Measurements from ENCODE around the gene WSCD1.

The WSCD1 gene

DNA sequence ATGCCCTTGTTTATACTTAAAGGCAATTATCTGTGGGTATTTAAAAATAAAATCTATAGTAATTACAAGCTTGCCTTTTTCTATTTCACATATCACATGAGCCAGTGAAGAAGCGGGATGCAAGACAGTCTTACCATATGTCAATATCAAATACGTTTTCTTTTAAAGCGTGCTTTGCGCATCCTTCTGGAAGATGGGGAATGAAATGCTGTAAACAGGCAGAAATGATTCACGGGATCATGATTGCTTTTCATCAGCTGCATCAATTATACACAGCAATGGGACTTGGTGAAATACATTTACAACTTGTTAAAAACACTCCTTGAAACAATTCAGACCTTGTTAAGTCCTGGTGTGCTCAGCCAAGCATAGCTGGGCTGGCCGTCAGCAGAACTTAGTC is 72.5 kb downstream of the WSCD1 start:
- H3K18ac ChIP-seq (ENCODE audit: low read length), result no peak overlapping the region
- no peak overlapping the region for H2AK5ac ChIP-seq (ENCODE audit: low read depth, low read length)
- H2BK120ac ChIP-seq (ENCODE audit: low read depth, low read length), result no peak overlapping the region
- H3K9ac ChIP-seq (ENCODE audit: low read depth, low read length, poor library complexity), result no peak overlapping the region
- H3K14ac ChIP-seq (ENCODE audit: low read length), result no peak overlapping the region
- no peak overlapping the region for H3K4me3 ChIP-seq (ENCODE audit: low read length in 2 of 2)
- no peak overlapping the region for H3K27ac ChIP-seq (replicated peaks; ENCODE audit: low read length)
- H2BK15ac ChIP-seq (ENCODE audit: low read length), result no peak overlapping the region
- H3K27me3 ChIP-seq (ENCODE audit: control insufficient read depth in 3 of 3, insufficient read depth in 3 of 3, low read depth in 1 of 3, low read length in 3 of 3), result no peaks in the 10 kb centered on the region
- H3K79me1 ChIP-seq (ENCODE audit: low read depth, low read length), result no peaks in the 10 kb centered on the region
- no peak overlapping the region for H2BK5ac ChIP-seq (ENCODE audit: low read length)
- no peak overlapping the region for H3K4me2 ChIP-seq (ENCODE audit: insufficient read depth, low read length, poor library complexity, severe bottlenecking)
- no peak for DNase-seq (ENCODE audit: low spot score)
- peaks cover 7 to 9% of the 10 kb centered on the region in 2 donors for H3K4me1 ChIP-seq (ENCODE audit: control insufficient read depth in 2 of 2, insufficient read depth in 1 of 2, low read depth in 1 of 2, low read length in 2 of 2)
- H3K4ac ChIP-seq (ENCODE audit: low read length), result no peak overlapping the region
- peaks cover 0 to 3% of the 10 kb centered on the region in 2 donors for H3K9me3 ChIP-seq (replicated peaks in 1 of 2; ENCODE audit: control insufficient read depth in 2 of 2, insufficient read depth in 1 of 2, low read depth in 1 of 2, low read length in 2 of 2)
- no CpG with 5 or more reads among the region's 6 CpGs for WGBS, 2 donors (ENCODE audit: extremely low coverage in 2 of 2, insufficient read length in 2 of 2, insufficient replicate concordance in 1 of 2)
- no peak overlapping the region for H2AFZ ChIP-seq (ENCODE audit: low read length)
- H3K23ac ChIP-seq (ENCODE audit: low read depth, low read length, poor library complexity), result no peak overlapping the region
- H3K36me3 ChIP-seq (replicated peaks in 1 of 2; ENCODE audit: control insufficient read depth in 2 of 2, insufficient read depth in 2 of 2, low read length in 2 of 2), result no peaks in the 10 kb centered on the region
- H4K91ac ChIP-seq (ENCODE audit: low read depth, low read length, poor library complexity), result no peak overlapping the region
- H4K8ac ChIP-seq (ENCODE audit: low read depth, low read length), result no peak overlapping the region
- no peak overlapping the region for H2BK12ac ChIP-seq (ENCODE audit: low read length)

DNA sequence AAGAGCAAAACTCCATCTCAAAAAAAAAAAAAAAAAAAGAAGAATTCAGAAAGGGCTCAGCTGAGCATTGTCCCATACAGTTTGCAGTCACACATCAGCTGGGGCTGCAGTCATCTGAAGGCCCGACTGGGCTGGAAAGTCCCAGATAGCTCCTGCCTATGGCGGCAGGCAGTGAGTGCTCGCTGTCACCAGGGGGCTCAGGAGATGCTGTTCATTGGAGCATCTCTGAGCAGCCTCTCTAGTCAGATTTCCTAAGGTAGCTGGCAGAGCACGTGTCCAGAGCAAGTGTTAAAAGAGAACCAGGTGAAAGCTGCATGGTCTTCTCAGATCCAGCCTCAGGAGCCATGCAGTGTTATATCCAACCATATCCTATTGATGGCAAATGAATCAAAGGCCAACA is 75.8 kb downstream of the WSCD1 start:
- Histone ChIP-seq H2BK120ac (ENCODE audit: low read depth, low read length) (no peak overlapping the region), H3K23ac (ENCODE audit: low read depth, low read length, poor library complexity) (no peak overlapping the region), H2AK5ac (ENCODE audit: low read depth, low read length) (no peak overlapping the region), H2BK15ac (ENCODE audit: low read length) (no peak overlapping the region), H3K4me2 (ENCODE audit: insufficient read depth, low read length, poor library complexity, severe bottlenecking) (no peak overlapping the region), H3K14ac (ENCODE audit: low read length) (no peak overlapping the region), H3K79me1 (ENCODE audit: low read depth, low read length) (no peaks in the 10 kb centered on the region), H3K27me3 (ENCODE audit: control insufficient read depth in 3 of 3, insufficient read depth in 3 of 3, low read depth in 1 of 3, low read length in 3 of 3) (peaks cover 0 to 2% (median 0%) of the 10 kb centered on the region in 3 experiments), H4K8ac (ENCODE audit: low read depth, low read length) (no peak overlapping the region), H4K91ac (ENCODE audit: low read depth, low read length, poor library complexity) (no peak overlapping the region), H2BK12ac (ENCODE audit: low read length) (no peak overlapping the region), H3K4me1 (ENCODE audit: control insufficient read depth in 2 of 2, insufficient read depth in 1 of 2, low read depth in 1 of 2, low read length in 2 of 2) (peaks cover 0 to 7% of the 10 kb centered on the region in 2 donors), H3K4ac (ENCODE audit: low read length) (no peak overlapping the region), H3K9me3 (replicated peaks in 1 of 2; ENCODE audit: control insufficient read depth in 2 of 2, insufficient read depth in 1 of 2, low read depth in 1 of 2, low read length in 2 of 2) (peaks cover 2 to 3% of the 10 kb centered on the region in 2 donors), H3K9ac (ENCODE audit: low read depth, low read length, poor library complexity) (no peak overlapping the region), H3K18ac (ENCODE audit: low read length) (no peak overlapping the region), H2AFZ (ENCODE audit: low read length) (no peak overlapping the region), H3K27ac (replicated peaks; ENCODE audit: low read length) (no peak overlapping the region), H3K4me3 (ENCODE audit: low read length in 2 of 2) (no peak overlapping the region), H2BK5ac (ENCODE audit: low read length) (no peak overlapping the region), H3K36me3 (replicated peaks in 1 of 2; ENCODE audit: control insufficient read depth in 2 of 2, insufficient read depth in 2 of 2, low read length in 2 of 2) (no peaks in the 10 kb centered on the region)
- WGBS, 2 donors (ENCODE audit: extremely low coverage in 2 of 2, insufficient read length in 2 of 2, insufficient replicate concordance in 1 of 2), result no CpG with 5 or more reads among the region's 4 CpGs
- DNase-seq (ENCODE audit: low spot score), result no peak

DNA sequence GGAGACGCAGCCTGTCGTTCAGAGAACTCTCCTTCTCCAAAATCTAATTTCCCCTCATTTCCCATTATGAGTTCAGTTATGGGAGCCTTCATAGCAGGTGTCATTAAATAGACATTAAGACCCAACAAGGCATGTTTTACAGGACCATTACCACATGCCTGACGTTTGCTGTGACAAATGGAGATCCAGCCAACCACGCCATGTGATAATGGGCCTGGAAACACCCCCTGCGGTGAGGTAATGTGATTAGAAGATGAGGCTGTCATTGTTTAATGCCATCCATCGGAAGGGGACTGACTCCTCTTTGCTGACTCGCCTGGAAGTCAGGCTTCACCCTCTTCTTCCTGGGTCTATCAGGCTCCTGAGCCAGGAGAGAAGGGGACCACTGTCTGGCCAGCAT is 76.9 kb downstream of the WSCD1 start:
- no peak overlapping the region for H2BK15ac ChIP-seq (ENCODE audit: low read length)
- H3K18ac ChIP-seq (ENCODE audit: low read length), result no peak overlapping the region
- H3K36me3 ChIP-seq (replicated peaks in 1 of 2; ENCODE audit: control insufficient read depth in 2 of 2, insufficient read depth in 2 of 2, low read length in 2 of 2), result no peaks in the 10 kb centered on the region

DNA sequence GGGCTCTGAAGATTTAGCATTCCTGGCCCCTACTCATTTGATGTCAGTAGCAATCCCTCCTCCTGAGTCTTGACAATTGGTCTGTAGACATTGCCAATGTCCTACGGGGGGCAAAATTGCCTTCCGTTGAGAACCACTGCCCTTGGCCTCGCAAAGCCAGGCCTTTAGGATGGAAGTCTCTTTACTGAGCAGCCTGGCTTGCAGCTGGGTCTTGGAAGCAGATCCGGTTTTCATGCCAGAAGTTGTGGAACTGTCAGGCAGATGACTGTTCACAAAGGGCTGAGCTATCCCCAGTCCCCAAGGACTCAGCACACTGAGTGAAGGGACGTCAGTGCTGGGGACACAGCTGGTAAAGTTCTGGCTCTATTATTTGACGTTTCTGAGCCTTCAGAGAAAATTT is 83.2 kb downstream of the WSCD1 start:
- no peak overlapping the region for H3K14ac ChIP-seq (ENCODE audit: low read length)
- H2AK5ac ChIP-seq (ENCODE audit: low read depth, low read length), result no peak overlapping the region
- no peak overlapping the region for H2BK5ac ChIP-seq (ENCODE audit: low read length)
- no peak overlapping the region for H2BK120ac ChIP-seq (ENCODE audit: low read depth, low read length)
- no peak overlapping the region for H3K9ac ChIP-seq (ENCODE audit: low read depth, low read length, poor library complexity)
- H3K36me3 ChIP-seq (replicated peaks in 1 of 2; ENCODE audit: control insufficient read depth in 2 of 2, insufficient read depth in 2 of 2, low read length in 2 of 2), result no peaks in the 10 kb centered on the region
- no peaks in the 10 kb centered on the region for H3K79me1 ChIP-seq (ENCODE audit: low read depth, low read length)
- no peak overlapping the region for H3K4me2 ChIP-seq (ENCODE audit: insufficient read depth, low read length, poor library complexity, severe bottlenecking)
- H3K18ac ChIP-seq (ENCODE audit: low read length), result no peak overlapping the region
- H4K91ac ChIP-seq (ENCODE audit: low read depth, low read length, poor library complexity), result no peak overlapping the region
- H3K4ac ChIP-seq (ENCODE audit: low read length), result no peak overlapping the region
- no peak overlapping the region for H2BK12ac ChIP-seq (ENCODE audit: low read length)
- no peak overlapping the region for H2BK15ac ChIP-seq (ENCODE audit: low read length)
- peak overlapping the region; percentile 6 for H2AFZ ChIP-seq (ENCODE audit: low read length)
- no peak overlapping the region for H3K4me3 ChIP-seq (ENCODE audit: low read length in 2 of 2)
- H3K4me1 ChIP-seq (ENCODE audit: control insufficient read depth in 2 of 2, insufficient read depth in 1 of 2, low read depth in 1 of 2, low read length in 2 of 2), result no peaks in the 10 kb centered on the region
- no CpG with 5 or more reads among the region's 6 CpGs for WGBS, 2 donors (ENCODE audit: extremely low coverage in 2 of 2, insufficient read length in 2 of 2, insufficient replicate concordance in 1 of 2)
- H4K8ac ChIP-seq (ENCODE audit: low read depth, low read length), result no peak overlapping the region
- DNase-seq (ENCODE audit: low spot score), result no peak
- H3K27me3 ChIP-seq (ENCODE audit: control insufficient read depth in 3 of 3, insufficient read depth in 3 of 3, low read depth in 1 of 3, low read length in 3 of 3), result peaks cover 0 to 2% (median 0%) of the 10 kb centered on the region in 3 experiments
- peaks cover 0 to 2% of the 10 kb centered on the region in 2 donors for H3K9me3 ChIP-seq (replicated peaks in 1 of 2; ENCODE audit: control insufficient read depth in 2 of 2, insufficient read depth in 1 of 2, low read depth in 1 of 2, low read length in 2 of 2)
- H3K23ac ChIP-seq (ENCODE audit: low read depth, low read length, poor library complexity), result no peak overlapping the region
- H3K27ac ChIP-seq (replicated peaks; ENCODE audit: low read length), result no peak overlapping the region

More for the DNA sequence above, 76.9 kb downstream of the WSCD1 start:
- no CpG with 5 or more reads among the region's 7 CpGs for WGBS, 2 donors (ENCODE audit: extremely low coverage in 2 of 2, insufficient read length in 2 of 2, insufficient replicate concordance in 1 of 2)
- DNase-seq (ENCODE audit: low spot score), result no peak
- H2BK12ac ChIP-seq (ENCODE audit: low read length), result no peak overlapping the region
- peaks cover 0 to 2% (median 0%) of the 10 kb centered on the region in 3 experiments for H3K27me3 ChIP-seq (ENCODE audit: control insufficient read depth in 3 of 3, insufficient read depth in 3 of 3, low read depth in 1 of 3, low read length in 3 of 3)
- H2BK120ac ChIP-seq (ENCODE audit: low read depth, low read length), result no peak overlapping the region
- no peak overlapping the region for H3K14ac ChIP-seq (ENCODE audit: low read length)
- H2AFZ ChIP-seq (ENCODE audit: low read length), result no peak overlapping the region
- H2BK5ac ChIP-seq (ENCODE audit: low read length), result no peak overlapping the region
- no peak overlapping the region for H3K4me2 ChIP-seq (ENCODE audit: insufficient read depth, low read length, poor library complexity, severe bottlenecking)
- H3K9ac ChIP-seq (ENCODE audit: low read depth, low read length, poor library complexity), result no peak overlapping the region
- no peak overlapping the region for H3K23ac ChIP-seq (ENCODE audit: low read depth, low read length, poor library complexity)
- no peaks in the 10 kb centered on the region for H3K79me1 ChIP-seq (ENCODE audit: low read depth, low read length)
- H3K9me3 ChIP-seq (replicated peaks in 1 of 2; ENCODE audit: control insufficient read depth in 2 of 2, insufficient read depth in 1 of 2, low read depth in 1 of 2, low read length in 2 of 2), result peaks cover 2 to 3% of the 10 kb centered on the region in 2 donors
- H3K4ac ChIP-seq (ENCODE audit: low read length), result no peak overlapping the region
- H4K8ac ChIP-seq (ENCODE audit: low read depth, low read length), result no peak overlapping the region
- H3K27ac ChIP-seq (replicated peaks; ENCODE audit: low read length), result no peak overlapping the region
- no peak overlapping the region for H3K4me3 ChIP-seq (ENCODE audit: low read length in 2 of 2)
- H4K91ac ChIP-seq (ENCODE audit: low read depth, low read length, poor library complexity), result no peak overlapping the region
- H3K4me1 ChIP-seq (ENCODE audit: control insufficient read depth in 2 of 2, insufficient read depth in 1 of 2, low read depth in 1 of 2, low read length in 2 of 2), result peaks cover 0 to 4% of the 10 kb centered on the region in 2 donors
- no peak overlapping the region for H2AK5ac ChIP-seq (ENCODE audit: low read depth, low read length)

Measured in neuronal stem cell (in vitro differentiated cells).